ENCODE measurements around the gene ZNF652.
"Not testable (repeated sequence)": the region's sequence is repeated elsewhere in the genome, so short reads cannot be mapped to it uniquely, and the experiment has no call there.

Gene ZNF652

DNA sequence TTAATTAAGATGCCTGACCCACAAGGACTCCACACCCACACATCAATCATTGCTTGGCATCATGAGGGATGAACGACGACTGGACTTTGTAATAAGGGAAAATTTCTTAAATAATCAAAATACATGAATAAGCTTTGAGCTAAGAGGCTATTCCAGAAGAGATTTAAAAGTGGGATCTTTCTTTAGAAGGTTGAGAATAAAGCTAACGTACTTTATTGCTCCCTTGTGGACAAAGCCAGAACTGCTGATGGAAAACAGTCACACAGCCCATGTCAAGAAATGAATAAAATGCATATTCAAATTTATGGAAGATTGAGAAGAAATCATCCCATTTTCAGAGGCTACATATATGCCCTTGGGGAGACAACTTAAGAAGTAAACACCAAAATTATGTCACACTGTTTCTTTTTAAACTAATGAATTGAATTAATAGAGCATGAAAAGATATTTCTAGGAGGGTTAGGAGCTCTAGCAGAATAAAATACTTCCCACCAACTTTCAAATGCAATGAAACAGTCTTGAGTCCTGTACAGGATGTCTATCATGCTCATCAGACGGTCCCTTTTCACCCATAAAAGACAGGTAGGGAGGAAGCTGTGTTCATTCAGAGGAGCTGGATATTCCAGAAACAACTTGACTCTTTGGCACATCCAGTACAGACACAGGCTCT is 71.2 kb downstream of the ZNF652 start:
- H3K27me3 Mint-ChIP-seq (ENCODE audit: low read depth): no peaks in the 10 kb centered on the region
- H3K4me3 Mint-ChIP-seq: no peak overlapping the region
- no peaks in the 10 kb centered on the region for H3K9me3 Mint-ChIP-seq
- peaks cover 6% of the 10 kb centered on the region for H3K36me3 Mint-ChIP-seq (ENCODE audit: low read depth)
- peaks cover 1% of the 10 kb centered on the region for H3K4me1 Mint-ChIP-seq (ENCODE audit: low read depth)
- no peak overlapping the region for H3K27ac Mint-ChIP-seq

DNA sequence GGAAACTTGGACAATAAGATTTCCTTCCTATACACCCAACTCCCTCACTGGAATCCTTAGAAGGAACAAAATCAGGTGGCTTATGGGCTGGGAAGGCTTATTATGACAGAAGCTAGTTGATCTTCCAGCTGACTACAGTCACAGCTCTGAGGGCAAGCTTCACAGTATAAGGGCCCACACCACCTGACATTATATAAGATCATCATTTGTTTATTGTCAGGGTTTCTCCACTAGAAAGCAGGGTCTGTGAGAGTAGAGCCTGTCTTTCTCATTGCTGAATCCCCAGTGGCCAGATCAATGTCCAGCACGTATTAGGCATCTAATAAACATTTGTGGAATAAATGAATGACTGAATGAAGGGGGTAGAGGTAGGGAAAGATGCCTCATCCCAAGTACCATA is 73.7 kb downstream of the ZNF652 start:
- peaks cover 3% of the 10 kb centered on the region for H3K36me3 Mint-ChIP-seq (ENCODE audit: low read depth)
- H3K4me3 Mint-ChIP-seq: no peak overlapping the region
- H3K9me3 Mint-ChIP-seq: no peaks in the 10 kb centered on the region
- H3K27me3 Mint-ChIP-seq (ENCODE audit: low read depth): no peaks in the 10 kb centered on the region
- H3K27ac Mint-ChIP-seq: no peak overlapping the region
- no peaks in the 10 kb centered on the region for H3K4me1 Mint-ChIP-seq (ENCODE audit: low read depth)

DNA sequence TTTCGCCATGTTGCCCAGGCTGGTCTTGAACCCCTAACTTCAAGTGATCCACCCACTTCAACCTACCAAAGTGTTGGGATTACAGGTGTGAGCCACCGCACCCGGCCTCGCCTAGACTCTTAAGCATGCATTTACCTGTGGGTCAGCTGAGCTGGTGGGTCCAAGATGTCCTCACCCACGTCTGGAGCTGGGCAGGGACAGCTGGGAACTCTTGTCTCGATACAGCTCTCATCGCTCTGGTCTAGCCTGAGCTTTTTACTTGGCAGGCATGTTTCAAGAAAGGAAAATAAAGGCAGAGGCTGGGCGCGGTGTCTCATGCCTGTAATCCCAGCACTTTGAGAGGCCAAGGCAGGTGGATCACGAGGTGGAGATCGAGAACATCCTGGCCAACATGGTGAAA is 74.6 kb downstream of the ZNF652 start:
- Mint-ChIP-seq H3K9me3 (no peaks in the 10 kb centered on the region), H3K4me3 (no peak overlapping the region), H3K27ac (no peak overlapping the region), H3K27me3 (ENCODE audit: low read depth) (no peaks in the 10 kb centered on the region), H3K36me3 (ENCODE audit: low read depth) (peaks cover 3% of the 10 kb centered on the region), H3K4me1 (ENCODE audit: low read depth) (no peaks in the 10 kb centered on the region)

DNA sequence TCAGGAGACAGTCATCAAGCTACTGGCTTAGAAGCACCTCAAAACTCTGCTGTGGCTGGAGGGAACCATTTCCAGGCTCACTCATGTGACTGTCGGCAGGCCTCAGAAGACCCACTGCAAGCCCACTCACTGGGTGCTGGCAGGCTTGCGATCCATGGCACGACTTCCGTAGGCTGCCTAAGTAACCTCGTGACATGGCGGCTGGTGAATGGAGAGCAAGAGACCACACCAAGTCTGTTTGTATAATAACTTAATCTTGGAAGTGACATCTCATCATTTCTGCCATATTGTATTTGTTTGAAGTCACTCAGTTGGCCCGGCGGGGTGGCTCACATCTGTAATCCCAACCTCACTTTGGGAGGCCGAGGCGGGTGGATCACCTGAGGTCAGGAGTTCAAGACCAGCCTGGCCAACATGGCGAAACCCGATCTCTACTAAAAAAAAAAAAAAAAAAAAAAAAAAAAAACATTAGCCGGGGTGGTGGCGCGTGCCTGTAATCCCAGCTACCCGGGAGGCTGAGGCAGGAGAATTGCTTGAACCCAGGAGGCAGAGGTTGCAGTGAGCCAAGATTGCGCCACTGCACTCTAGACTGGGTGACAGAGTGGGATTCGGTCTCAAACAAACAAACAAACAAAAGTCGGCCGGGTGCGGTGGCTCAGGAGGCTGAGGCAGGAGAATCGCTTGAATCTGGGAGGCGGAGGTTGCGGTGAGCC is 75.6 kb downstream of the ZNF652 start:
- not testable (repeated sequence) for H3K27ac Mint-ChIP-seq; H3K4me1 Mint-ChIP-seq (ENCODE audit: low read depth); H3K4me3 Mint-ChIP-seq; H3K9me3 Mint-ChIP-seq; H3K36me3 Mint-ChIP-seq (ENCODE audit: low read depth); H3K27me3 Mint-ChIP-seq (ENCODE audit: low read depth)

DNA sequence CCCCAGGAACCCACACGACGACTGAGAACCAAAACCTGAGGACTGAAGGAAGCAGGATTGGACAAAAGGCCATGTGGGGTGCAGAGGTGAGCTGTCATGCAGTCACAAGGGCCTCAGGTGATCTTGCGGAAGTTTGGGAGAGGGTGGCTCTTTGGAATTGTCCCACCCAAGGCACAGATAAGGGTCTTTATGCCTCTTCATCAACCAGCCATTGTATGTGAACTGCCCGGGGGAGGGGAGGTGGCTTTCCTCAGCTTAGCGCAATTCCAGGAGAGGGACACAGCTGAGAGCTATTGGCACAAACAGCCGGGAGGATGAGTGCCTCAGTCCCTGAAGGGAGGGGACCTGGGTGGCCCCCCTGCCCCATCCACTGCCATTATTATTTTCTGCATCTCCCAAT is 76.3 kb downstream of the ZNF652 start:
- Mint-ChIP-seq H3K4me1 (ENCODE audit: low read depth) (no peaks in the 10 kb centered on the region), H3K9me3 (no peaks in the 10 kb centered on the region), H3K36me3 (ENCODE audit: low read depth) (no peaks in the 10 kb centered on the region), H3K4me3 (no peak overlapping the region), H3K27me3 (ENCODE audit: low read depth) (no peaks in the 10 kb centered on the region), H3K27ac (no peak overlapping the region)

DNA sequence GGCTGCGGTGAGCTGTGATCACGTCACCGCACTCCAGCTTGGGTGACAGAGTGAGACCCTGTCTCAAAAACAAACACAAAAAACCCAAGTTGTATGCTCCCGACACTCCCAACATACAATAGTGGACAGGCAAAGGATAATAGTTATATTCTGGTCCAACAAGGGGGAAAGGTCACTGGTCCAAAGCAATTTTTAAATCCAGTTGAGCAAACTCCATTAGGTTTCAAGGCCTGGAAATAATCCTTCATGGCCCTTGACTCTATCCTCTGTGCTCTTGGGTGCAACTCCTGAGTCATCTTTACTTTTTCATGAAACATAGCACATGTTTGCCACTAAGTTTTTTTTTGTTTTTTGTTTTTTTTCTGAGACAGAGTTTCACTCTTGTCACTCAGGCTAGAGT is 81.1 kb downstream of the ZNF652 start:
- Mint-ChIP-seq H3K27me3 (ENCODE audit: low read depth) (no peaks in the 10 kb centered on the region), H3K4me1 (ENCODE audit: low read depth) (no peaks in the 10 kb centered on the region), H3K36me3 (ENCODE audit: low read depth) (no peaks in the 10 kb centered on the region), H3K9me3 (no peaks in the 10 kb centered on the region), H3K27ac (no peak overlapping the region), H3K4me3 (no peak overlapping the region)

DNA sequence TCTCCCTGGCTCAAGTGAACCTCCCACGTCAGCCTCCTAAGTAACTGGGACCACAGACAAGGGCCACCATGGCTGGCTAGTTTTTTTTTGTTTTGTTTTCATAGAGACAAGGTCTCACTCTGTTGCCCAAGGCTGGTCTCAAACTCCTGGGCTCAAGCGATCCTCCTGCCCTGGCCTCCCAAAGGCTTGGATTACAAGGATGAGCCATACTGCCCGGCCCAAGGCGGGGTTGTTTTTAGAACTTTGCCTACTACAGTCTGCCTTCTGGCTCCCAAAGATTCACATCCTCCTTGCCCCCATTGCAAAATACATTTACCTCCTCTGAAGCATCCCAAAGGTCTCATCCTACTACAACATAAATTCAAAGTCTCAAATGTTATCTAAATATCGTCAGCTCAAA is 82.0 kb downstream of the ZNF652 start:
- H3K27me3 Mint-ChIP-seq (ENCODE audit: low read depth): no peaks in the 10 kb centered on the region
- no peaks in the 10 kb centered on the region for H3K9me3 Mint-ChIP-seq
- no peak overlapping the region for H3K27ac Mint-ChIP-seq
- H3K4me3 Mint-ChIP-seq: no peak overlapping the region
- no peaks in the 10 kb centered on the region for H3K36me3 Mint-ChIP-seq (ENCODE audit: low read depth)
- H3K4me1 Mint-ChIP-seq (ENCODE audit: low read depth): no peaks in the 10 kb centered on the region

DNA sequence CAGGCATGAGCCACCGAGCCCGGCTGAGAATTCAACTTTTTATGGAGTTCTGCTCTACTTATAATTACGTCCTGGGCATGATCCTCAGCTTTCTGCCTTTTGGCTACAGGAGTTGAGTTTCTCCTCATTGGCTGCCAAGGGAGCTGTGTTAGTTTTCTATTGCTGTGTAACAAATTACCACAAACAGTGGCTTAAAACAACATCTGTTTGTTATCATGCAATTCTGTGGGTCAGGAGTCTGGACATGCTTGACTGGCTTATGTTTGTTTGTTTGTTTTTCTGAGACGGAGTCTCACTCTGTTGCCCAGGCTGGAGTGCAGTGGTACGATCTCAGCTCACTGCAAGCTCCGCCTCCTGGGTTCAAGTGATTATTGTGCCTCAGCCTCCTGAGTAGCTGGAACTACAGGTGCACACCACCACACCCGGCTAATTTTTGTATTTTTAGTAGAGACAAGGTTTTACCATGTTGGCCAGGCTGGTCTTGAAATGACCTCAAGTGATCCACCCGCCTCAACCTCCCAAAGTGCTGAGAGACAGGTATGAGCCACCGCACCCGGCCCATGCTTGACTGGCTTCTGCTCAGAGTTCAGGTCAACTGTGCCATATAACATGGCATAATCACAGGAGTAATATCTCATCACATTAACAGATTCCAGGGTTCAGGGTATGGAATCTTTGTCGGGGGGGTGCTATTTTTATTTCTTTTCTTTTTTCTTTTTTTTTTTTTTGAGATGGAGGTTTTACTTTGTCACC is 82.6 kb downstream of the ZNF652 start:
- H3K4me3 Mint-ChIP-seq; H3K27me3 Mint-ChIP-seq (ENCODE audit: low read depth); H3K9me3 Mint-ChIP-seq; H3K36me3 Mint-ChIP-seq (ENCODE audit: low read depth); H3K4me1 Mint-ChIP-seq (ENCODE audit: low read depth); H3K27ac Mint-ChIP-seq: not testable (repeated sequence)

DNA sequence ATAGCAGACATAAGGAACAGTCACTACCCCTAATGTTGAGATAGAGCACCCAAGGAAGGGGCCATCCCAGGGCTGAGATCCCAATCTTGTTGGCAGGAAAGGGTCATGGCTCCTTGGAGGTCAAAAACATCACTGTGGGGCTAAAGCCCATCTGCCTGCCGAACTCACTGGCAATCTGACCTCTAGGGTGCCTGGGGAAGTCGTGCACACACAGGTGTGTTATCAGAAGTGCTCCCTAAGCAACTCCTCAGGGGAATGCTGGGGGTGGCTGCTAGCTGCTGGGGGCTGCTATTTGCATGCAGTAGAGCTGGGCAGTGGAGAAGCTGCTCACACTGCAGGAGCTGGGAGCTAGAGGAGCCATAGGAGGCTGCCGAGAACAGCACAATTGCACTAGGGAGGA is 84.0 kb downstream of the ZNF652 start:
- H3K9me3 Mint-ChIP-seq: no peaks in the 10 kb centered on the region
- H3K27me3 Mint-ChIP-seq (ENCODE audit: low read depth): no peaks in the 10 kb centered on the region
- H3K36me3 Mint-ChIP-seq (ENCODE audit: low read depth): no peaks in the 10 kb centered on the region
- H3K4me3 Mint-ChIP-seq: no peak overlapping the region
- H3K4me1 Mint-ChIP-seq (ENCODE audit: low read depth): no peaks in the 10 kb centered on the region
- H3K27ac Mint-ChIP-seq: no peak overlapping the region

DNA sequence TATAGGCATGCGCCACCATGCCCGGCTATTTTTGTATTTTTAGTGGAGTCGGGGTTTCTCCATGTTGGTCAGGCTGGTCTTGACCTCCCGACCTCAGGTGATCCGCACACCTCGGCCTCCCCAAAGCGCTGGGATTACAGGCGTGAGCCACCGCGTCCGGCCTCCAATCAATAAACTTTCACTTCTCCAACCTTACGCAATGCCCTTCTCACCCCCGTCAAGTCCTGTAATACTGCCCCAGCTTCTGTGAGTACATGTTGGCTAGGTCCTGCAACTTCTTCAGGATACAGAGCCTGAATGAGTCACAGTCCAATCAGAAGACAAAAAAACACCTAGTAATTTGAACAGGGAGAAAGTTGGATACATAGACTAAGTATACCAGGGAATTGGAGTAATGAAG is 84.4 kb downstream of the ZNF652 start:
- Mint-ChIP-seq H3K4me1 (ENCODE audit: low read depth) (no peaks in the 10 kb centered on the region), H3K9me3 (no peaks in the 10 kb centered on the region), H3K27ac (no peak overlapping the region), H3K27me3 (ENCODE audit: low read depth) (no peaks in the 10 kb centered on the region), H3K36me3 (ENCODE audit: low read depth) (no peaks in the 10 kb centered on the region), H3K4me3 (no peak overlapping the region)

DNA sequence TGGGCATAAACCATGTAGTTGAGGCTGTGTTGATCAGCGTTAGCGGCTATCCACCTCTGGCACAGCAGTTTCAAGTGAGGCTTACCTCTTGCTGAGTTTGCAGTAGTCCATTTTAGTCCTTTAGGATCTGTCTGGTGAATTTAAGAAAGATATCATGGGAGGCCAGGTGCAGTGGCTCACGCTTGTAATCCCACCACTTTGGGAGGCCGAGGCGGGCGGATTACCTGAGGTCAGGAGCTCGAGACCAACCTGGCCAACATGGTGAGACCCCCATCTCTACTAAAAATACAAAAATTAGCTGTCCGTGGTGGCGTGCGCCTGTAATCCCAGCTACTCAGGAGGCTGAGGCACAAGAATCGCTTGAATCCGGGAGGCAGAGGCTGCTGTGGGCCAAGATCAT is 86.1 kb downstream of the ZNF652 start:
- H3K9me3 Mint-ChIP-seq; H3K4me1 Mint-ChIP-seq (ENCODE audit: low read depth); H3K27ac Mint-ChIP-seq; H3K36me3 Mint-ChIP-seq (ENCODE audit: low read depth); H3K27me3 Mint-ChIP-seq (ENCODE audit: low read depth); H3K4me3 Mint-ChIP-seq: not testable (repeated sequence)

DNA sequence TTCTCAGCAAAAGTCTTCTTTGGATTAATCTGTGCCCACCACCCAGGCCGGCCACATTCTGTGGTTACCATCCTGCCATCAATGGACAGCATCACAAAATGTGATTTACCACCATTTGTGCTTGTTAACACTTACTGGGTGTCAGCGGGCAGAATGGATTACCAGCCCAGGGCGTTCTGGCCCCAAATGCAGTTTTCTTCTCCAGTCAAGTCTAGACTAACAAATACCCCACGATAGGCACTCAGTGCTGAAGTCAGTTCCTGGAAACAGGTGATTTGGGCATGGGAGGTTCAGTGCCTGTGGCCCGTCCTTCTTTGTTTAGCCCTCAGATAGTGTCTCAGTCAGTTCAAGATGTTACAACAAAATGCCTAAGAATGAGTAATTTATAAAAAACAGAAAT is 92.7 kb downstream of the ZNF652 start:
- Mint-ChIP-seq H3K9me3 (no peaks in the 10 kb centered on the region), H3K4me3 (no peak overlapping the region), H3K36me3 (ENCODE audit: low read depth) (no peaks in the 10 kb centered on the region), H3K4me1 (ENCODE audit: low read depth) (no peaks in the 10 kb centered on the region), H3K27me3 (ENCODE audit: low read depth) (peaks cover 3% of the 10 kb centered on the region), H3K27ac (no peak overlapping the region)

DNA sequence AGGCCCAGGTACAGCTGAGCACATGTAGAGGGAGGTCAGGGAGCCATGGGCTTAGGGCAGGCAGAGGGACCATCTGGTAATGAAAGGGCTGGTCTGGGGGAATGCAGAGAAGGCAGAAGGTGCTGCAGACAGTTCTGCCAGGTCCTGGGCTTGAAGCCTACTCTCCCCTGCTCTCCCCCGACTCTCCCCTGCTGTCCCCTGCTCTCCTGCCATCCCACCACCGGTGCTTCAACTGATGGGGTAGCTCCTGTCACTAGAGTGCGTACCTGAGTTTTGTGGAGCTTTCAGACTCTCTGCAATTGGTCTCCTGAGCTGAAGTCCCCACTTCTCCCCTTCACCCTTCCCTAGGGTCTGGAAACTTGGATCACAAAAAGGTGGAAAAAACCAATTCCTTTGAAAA is 94.1 kb downstream of the ZNF652 start:
- Mint-ChIP-seq H3K27me3 (ENCODE audit: low read depth) (peaks cover 12% of the 10 kb centered on the region), H3K4me1 (ENCODE audit: low read depth) (no peaks in the 10 kb centered on the region), H3K9me3 (no peaks in the 10 kb centered on the region), H3K4me3 (no peak overlapping the region), H3K27ac (no peak overlapping the region), H3K36me3 (ENCODE audit: low read depth) (no peaks in the 10 kb centered on the region)

DNA sequence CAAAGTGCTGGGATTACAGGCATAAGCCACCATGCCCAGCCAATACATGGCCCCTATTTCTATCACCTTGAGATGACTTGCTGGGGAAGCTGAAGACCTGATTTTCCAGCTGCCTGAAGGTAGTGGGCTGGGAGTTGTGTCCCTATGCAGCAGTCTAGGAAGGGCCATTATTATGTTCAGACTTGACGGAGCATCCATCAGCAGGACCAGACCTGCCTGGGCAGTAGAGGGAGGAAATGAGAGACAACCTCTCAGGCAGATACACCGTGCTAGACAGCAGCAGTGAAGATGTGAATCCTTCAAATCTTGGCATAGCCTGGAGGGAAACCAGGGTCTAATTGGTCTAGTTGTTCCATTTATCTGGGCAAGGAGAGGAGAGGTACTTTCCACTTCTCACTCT is 95.8 kb downstream of the ZNF652 start:
- Mint-ChIP-seq H3K4me1 (ENCODE audit: low read depth) (peaks cover 1% of the 10 kb centered on the region), H3K36me3 (ENCODE audit: low read depth) (no peaks in the 10 kb centered on the region), H3K27ac (no peak overlapping the region), H3K9me3 (no peaks in the 10 kb centered on the region), H3K27me3 (ENCODE audit: low read depth) (peaks cover 13% of the 10 kb centered on the region), H3K4me3 (no peak overlapping the region)

DNA sequence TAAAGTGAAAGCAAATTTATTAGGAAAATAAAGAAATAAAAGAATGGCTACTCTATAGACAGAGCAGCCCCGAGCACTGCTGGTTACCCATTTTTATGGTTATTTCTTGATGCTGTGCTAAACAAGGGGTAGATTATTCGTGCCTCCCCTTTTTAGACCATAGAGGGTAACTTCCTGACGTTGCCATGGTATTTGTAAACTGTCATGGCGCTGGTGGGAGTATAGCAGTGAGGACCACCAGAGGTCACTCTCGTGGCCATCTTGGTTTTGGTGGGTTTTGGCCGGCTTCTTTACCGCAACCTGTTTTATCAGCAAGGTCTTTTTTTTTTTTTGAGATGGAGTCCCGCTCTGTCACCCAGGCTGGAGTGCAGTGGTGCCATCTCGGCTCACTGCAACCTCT is 100.5 kb downstream of the ZNF652 start:
- H3K36me3 Mint-ChIP-seq (ENCODE audit: low read depth); H3K9me3 Mint-ChIP-seq; H3K4me3 Mint-ChIP-seq; H3K27ac Mint-ChIP-seq: not testable (repeated sequence)
- Mint-ChIP-seq H3K27me3 (ENCODE audit: low read depth) (peaks cover 22% of the 10 kb centered on the region), H3K4me1 (ENCODE audit: low read depth) (peaks cover 11% of the 10 kb centered on the region)
